Heart left ventricle (tissue), 13 donors: ENCODE results near the gene CD59.

Source experiments
- CTCF ChIP-seq, 12 donors: fragments of 200-600 bp; sonication (generic) in 4 of 12; IDR thresholded peaks; one replicate each; pipeline versions ENCODE4 v1.5.0 to v1.8.0; 2018 to 2022; ENCODE audit warnings: antibody characterized with exemption in 12 of 12, mild to moderate bottlenecking in 5 of 12
- POLR2A ChIP-seq, 2 donors: fragments of 450-650 bp; IDR thresholded peaks; one replicate each; pipeline ENCODE4 v1.6.1; 2017; ENCODE audit warnings: antibody characterized with exemption in 2 of 2, mild to moderate bottlenecking in 2 of 2, moderate library complexity in 2 of 2
- donor health status: ischemic (EF 13 %, LVEDD 7.1; RV severe dilation, severe dysfunction).
- donor health status: DM: no; HTN: yes; CAD: no.
- donor health status: DM: no; HTN: no; CAD: no.
- donor health status: ischemic (EF 25% LVEDD 6.9; RV normal size, moderate dysfunction).
- donor health status: ischemic (EF 25% LVEDD 5.7; RV mildly dilated, moderate dysfunction).
- donor health status: ischemic (EF 35%, LVEDD 5.7; RV mildly dilated, moderate dysfunction).
- donor health status: nonischemic (EF 11% LVEDD 7.7; RV severe dilation, severe dysfunction).
- donor health status: DM: yes; HTN: yes; CAD: no.
- donor health status: PGD.
- donor health status: ischemic (EF 29% LVEDD 5.4; RV normal size, mild dysfunction).
- donor health status: nonischemic (EF 23%, LVEDD 6.1; RV moderate dilation, normal function).

- no peak for TF ChIP-seq CTCF (IDR thresholded peaks at IDR 0.05)
- TF ChIP-seq POLR2A (IDR thresholded peaks at IDR 0.05): no peak
Measured at GRCh38 chr11:33741806-33742205, 5.6 kb upstream of the CD59 start.
